GM18507 (cell line): ENCODE data around the gene AHSG.
A peak's percentile ranks its signal among the peaks of the same experiment; 100 is the strongest.
"Not testable (repeated sequence)": the region's sequence is repeated elsewhere in the genome, so short reads cannot be mapped to it uniquely, and the experiment has no call there.

Source experiments
- DNase-seq: peaks from one replicate; pipeline ENCODE4 v3.0.0; 2011; ENCODE audit warnings: low read depth; ENCODE audit not compliant: insufficient read length; ENCODE audit errors: extremely low spot score
- FAIRE-seq: peaks from 2 replicates; lab custom pipeline; 2011; peaks lifted over from hg19 to GRCh38; lab: Jason Lieb, UNC

Gene AHSG

GRCh38 chr3:186612721-186613636 lies at the start of gene AHSG:
Gene AHSG, plus strand, starts transcription at chr3:186613060. Its CDS starts 82 bp downstream, at chr3:186613142.
- DNase-seq = no peak
- no peak for FAIRE-seq

- FAIRE-seq (no peak), DNase-seq (no peak)
Observed at GRCh38 chr3:186564586-186564985, 48.3 kb upstream of the AHSG start.

DNA sequence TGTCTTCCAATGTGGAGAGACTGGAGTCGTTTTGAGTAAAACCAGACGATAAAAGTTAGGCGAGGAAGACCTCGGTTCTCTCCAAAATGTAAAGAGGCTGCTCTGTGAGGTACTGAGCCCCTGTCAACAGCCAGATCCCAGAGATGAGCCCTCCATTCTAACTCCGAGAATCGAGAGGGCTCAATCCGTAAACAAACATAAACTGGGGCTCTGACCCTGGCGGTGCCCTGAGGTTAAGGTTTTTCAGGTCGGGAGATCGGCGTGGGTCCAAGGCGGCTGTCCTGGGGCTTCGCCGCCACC lies 46.1 kb upstream of the AHSG start:
- DNase-seq (no peak), FAIRE-seq (no peak)

- peak; percentile 92 for FAIRE-seq
- DNase-seq = peak; percentile 78
Observed at GRCh38 chr3:186567072-186567921, 45.6 kb upstream of the AHSG start, which contains the start of gene TBCCD1. Gene TBCCD1, minus strand, starts transcription at chr3:186567339. Its CDS starts 3,010 bp downstream, at chr3:186564329.

GRCh38 chr3:186569361-186569760 lies 43.5 kb upstream of the AHSG start:
- not testable (repeated sequence) for FAIRE-seq, DNase-seq

DNA sequence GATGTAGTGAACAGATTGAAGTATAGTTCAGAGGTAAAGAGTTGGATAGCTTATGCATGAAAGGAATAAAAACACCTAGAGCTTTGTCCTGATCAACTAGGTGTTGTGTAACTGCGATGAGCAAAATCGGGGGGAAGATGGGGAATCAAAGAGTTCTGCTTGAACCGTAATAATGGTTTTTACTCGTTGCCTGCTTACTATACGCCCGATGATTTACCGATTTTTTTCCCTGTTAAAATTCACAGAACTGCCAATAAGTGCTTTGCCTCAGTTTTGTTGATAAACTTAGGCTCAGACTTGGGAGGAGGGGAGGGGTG lies 43.1 kb upstream of the AHSG start:
- DNase-seq (no peak), FAIRE-seq (no peak)

GRCh38 chr3:186570096-186570940 lies 42.5 kb upstream of the AHSG start, which contains the start of gene DNAJB11:
Gene DNAJB11, plus strand, starts transcription at chr3:186570720. Its CDS starts 178 bp downstream, at chr3:186570898.
- FAIRE-seq (peak; percentile 99), DNase-seq (peak; percentile 89)

GRCh38 chr3:186570941-186571643 lies 41.8 kb upstream of the AHSG start:
- DNase-seq (peak; percentile 12), FAIRE-seq (no peak)

DNA sequence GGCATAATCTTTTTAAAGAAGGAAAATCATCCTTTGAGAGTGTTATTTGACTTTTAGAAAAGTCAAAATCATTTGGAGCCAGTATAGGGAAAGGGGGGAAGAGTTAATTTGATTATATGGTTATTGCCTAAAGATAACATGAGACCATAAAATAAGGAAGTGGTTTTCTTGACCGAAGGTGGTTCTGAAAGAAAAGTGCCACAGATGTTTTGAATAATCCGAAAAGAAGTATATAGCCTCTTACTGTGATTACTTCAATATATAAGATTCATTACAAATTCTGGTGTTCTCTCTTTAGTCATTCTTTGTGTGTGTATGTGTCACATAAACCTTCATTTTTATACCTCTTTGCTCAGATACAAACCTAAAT lies 41.2 kb upstream of the AHSG start:
- FAIRE-seq (no peak), DNase-seq (no peak)

- DNase-seq = no peak
- no peak for FAIRE-seq
Observed at GRCh38 chr3:186577521-186577920, 35.3 kb upstream of the AHSG start.

DNA sequence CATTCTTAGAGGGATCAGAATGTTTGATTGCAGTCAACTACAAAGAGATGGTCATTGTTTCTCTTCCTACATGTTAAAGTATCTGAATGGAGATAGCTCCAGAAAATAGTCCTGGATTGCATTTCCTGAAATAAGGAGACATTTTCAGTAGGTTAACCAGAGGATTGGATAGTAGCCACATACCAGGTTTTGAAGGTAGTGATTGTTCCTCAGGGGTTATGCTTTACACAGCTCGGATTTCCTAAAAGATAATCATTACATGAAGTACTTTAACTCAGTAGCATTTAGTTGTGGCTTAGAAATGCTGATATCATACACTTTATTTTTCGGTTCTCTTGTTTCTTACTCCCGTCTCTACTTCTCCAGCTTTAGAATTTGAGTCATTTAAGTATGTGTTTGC lies 32.1 kb upstream of the AHSG start:
- FAIRE-seq (no peak), DNase-seq (no peak)

- DNase-seq (no peak), FAIRE-seq (no peak)
Observed at GRCh38 chr3:186582541-186582940, 30.3 kb upstream of the AHSG start.

GRCh38 chr3:186583831-186584230 lies 29.0 kb upstream of the AHSG start:
- FAIRE-seq (no peak), DNase-seq (no peak)

GRCh38 chr3:186586245-186586644 lies 26.6 kb upstream of the AHSG start:
- DNase-seq, FAIRE-seq: not testable (repeated sequence)

DNA sequence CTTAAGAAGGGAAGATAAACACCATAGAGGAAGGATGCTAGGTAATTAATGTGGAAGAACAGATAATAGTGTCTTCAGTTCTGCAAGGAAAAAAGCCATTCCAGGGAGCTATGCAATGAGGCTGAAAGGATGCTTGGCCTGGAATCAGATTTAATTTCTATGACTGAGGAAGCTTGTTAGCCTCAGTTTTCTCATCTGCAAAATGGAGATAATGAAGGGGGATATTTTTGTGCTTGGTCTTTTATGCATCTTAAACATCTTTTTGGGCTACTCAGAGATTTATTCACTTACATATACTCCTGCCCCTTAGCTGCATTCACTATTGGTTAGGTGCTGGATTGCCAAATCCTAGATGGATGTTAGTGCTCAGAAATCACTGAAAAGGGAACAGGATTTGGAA lies 25.7 kb upstream of the AHSG start:
- DNase-seq = no peak

GRCh38 chr3:186588632-186589031 lies 24.2 kb upstream of the AHSG start:
- DNase-seq (no peak), FAIRE-seq (no peak)

More for the DNA sequence above, 25.7 kb upstream of the AHSG start:
- no peak for FAIRE-seq

DNA sequence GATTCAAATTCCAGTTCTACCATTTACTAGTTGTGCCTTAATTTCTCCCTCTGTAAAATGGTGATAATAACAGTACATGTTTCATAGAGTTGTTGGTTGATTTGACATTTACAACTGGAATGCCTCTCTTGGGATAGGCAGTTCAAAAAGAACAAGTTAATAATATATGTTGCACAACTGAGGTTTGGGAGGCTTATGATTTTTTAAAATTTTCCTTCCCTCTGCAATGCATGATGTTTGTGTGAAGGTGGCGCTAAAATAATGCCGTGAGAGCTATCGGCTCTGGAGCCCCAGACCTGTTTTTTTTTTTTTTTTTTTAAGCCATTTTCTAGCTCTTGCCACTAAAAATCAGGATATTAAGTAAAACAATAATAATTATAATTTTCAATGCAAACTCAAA lies 23.7 kb upstream of the AHSG start:
- DNase-seq (no peak), FAIRE-seq (no peak)

DNA sequence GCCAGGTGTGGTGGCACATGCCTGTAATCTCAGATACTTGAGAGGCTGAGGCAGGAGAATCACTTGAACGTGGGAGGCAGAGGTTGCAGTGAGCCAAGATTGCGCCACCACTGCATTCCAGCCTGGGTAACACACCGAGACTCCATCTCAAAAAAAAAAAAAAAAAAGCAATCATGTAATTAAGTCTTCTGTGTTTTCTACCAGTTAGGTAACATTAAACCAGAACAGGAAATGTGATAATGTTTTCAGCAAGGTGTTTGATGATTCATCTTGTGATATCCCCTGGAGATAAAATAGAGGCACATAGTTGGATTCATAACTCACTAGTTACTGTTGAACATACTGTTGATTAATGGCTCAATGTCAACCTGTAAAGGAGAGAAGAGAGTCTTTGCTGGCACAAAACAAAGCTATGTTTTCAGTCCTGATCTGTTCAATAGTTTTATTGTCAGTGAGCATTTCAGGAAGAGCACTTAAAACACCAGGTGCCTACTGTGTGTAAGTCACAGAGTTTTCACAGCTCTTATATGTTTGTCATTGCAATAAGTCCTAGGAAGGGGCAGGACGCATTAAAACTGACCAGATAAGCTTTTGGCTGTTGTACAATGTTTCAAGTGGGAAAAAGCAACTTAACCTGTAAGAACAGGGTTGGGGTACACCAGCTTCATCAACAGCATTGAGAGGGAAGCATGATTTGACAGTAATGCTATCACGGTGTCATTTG lies 22.8 kb upstream of the AHSG start:
- FAIRE-seq (no peak), DNase-seq (no peak)
